WTC11 (cell line): ENCODE measurements around the gene ASTN1. TPM values are rescaled to one million over a fixed set of nuclear protein-coding genes. Genes with fewer than 3 reads are reported as not detected.

ENCODE experiments used
- ATAC-seq: fragments of 200-7000 bp; cut with Tn5 transposase; 2 replicates; pipeline ENCODE4 v1.10.0; 2021; ENCODE audit warnings: mild to moderate bottlenecking, moderate library complexity
- CTCF ChIA-PET: fragments of 300-600 bp; sonication (Branson Sonifier 250); formaldehyde crosslinking; loops from one replicate; lab custom pipeline; 2021; ENCODE audit warnings: antibody characterized with exemption; lab: Charles Lee
- POLR2A ChIA-PET: fragments of 350-600 bp; sonication (Branson Sonifier 250); formaldehyde crosslinking; loops from one replicate; lab custom pipeline; 2021; ENCODE audit warnings: antibody characterized with exemption; lab: Charles Lee
- DNase-seq: peaks from one replicate; pipeline ENCODE4 v3.0.0; 2021; ENCODE audit warnings: low spot score
- H3K27ac Mint-ChIP-seq: 2 replicates; pipeline ENCODE4 v1.8.0; 2021; ENCODE audit warnings: mixed read lengths
- H3K27me3 Mint-ChIP-seq: 2 replicates; pipeline ENCODE4 v1.8.0; 2021; ENCODE audit warnings: low read depth, mild to moderate bottlenecking, moderate library complexity, mixed read lengths
- H3K36me3 Mint-ChIP-seq: 2 replicates; pipeline ENCODE4 v1.8.0; 2021; ENCODE audit warnings: mixed read lengths
- H3K4me1 Mint-ChIP-seq: 2 replicates; pipeline ENCODE4 v1.8.0; 2022; ENCODE audit warnings: mixed read lengths
- H3K4me3 Mint-ChIP-seq: 2 replicates; pipeline ENCODE4 v1.8.0; 2021; ENCODE audit warnings: mild to moderate bottlenecking, moderate library complexity, mixed read lengths
- H3K9me3 Mint-ChIP-seq: 2 replicates; pipeline ENCODE4 v1.8.0; 2021; ENCODE audit warnings: mixed read lengths
- CBFB ChIP-seq: sonication (generic); formaldehyde crosslinking; IDR thresholded peaks from 2 replicates; pipeline ENCODE4 v1.8.1; 2022; ENCODE audit warnings: mild to moderate bottlenecking, low read depth, missing genetic modification reagents
- E2F5 ChIP-seq: sonication (generic); formaldehyde crosslinking; IDR thresholded peaks from 2 replicates; pipeline ENCODE4 v1.8.1; 2022; ENCODE audit warnings: mild to moderate bottlenecking, moderate library complexity, missing genetic modification reagents
- ETV6 ChIP-seq: sonication (generic); formaldehyde crosslinking; IDR thresholded peaks from 2 replicates; pipeline ENCODE4 v1.8.1; 2022; ENCODE audit warnings: mild to moderate bottlenecking, missing genetic modification reagents
- FOXK1 ChIP-seq: sonication (generic); formaldehyde crosslinking; IDR thresholded peaks from 2 replicates; pipeline ENCODE4 v1.8.0; 2022; ENCODE audit warnings: mild to moderate bottlenecking, moderate library complexity, missing genetic modification reagents
- HMGA2 ChIP-seq: fragments of 250-450 bp; sonication (Bioruptor Pico); IDR thresholded peaks from 2 replicates; pipeline ENCODE4 v1.4.0; 2021; ENCODE audit warnings: mild to moderate bottlenecking, moderate library complexity
- IRF2 ChIP-seq: sonication (generic); formaldehyde crosslinking; IDR thresholded peaks from 2 replicates; pipeline ENCODE4 v1.8.0; 2022; ENCODE audit warnings: low read depth, missing genetic modification reagents, borderline replicate concordance
- MAX ChIP-seq: sonication (generic); formaldehyde crosslinking; IDR thresholded peaks from 2 replicates; pipeline ENCODE4 v1.8.0; 2022; ENCODE audit warnings: mild to moderate bottlenecking, missing genetic modification reagents
- NFE2L1 ChIP-seq: sonication (generic); formaldehyde crosslinking; IDR thresholded peaks from 2 replicates; pipeline ENCODE4 v1.8.1; 2023; ENCODE audit warnings: missing genetic modification reagents
- NR1H2 ChIP-seq: sonication (generic); formaldehyde crosslinking; IDR thresholded peaks from 2 replicates; pipeline ENCODE4 v1.9.0; 2021; ENCODE audit warnings: mild to moderate bottlenecking, moderate library complexity, missing genetic modification reagents
- PREB ChIP-seq: sonication (generic); formaldehyde crosslinking; IDR thresholded peaks from 2 replicates; pipeline ENCODE4 v1.8.1; 2022; ENCODE audit warnings: mild to moderate bottlenecking, missing genetic modification reagents, moderate library complexity, borderline replicate concordance
- RELA ChIP-seq: sonication (generic); formaldehyde crosslinking; IDR thresholded peaks from 2 replicates; pipeline ENCODE4 v1.8.1; 2022; ENCODE audit warnings: missing genetic modification reagents, mild to moderate bottlenecking, borderline replicate concordance
- STAT6 ChIP-seq: sonication (generic); formaldehyde crosslinking; conservative IDR thresholded peaks from 2 replicates; pipeline ENCODE4 v1.8.1; 2023; ENCODE audit warnings: mild to moderate bottlenecking, low read depth, missing genetic modification reagents, moderate library complexity
- ZNF423 ChIP-seq: fragments of 250-450 bp; sonication (Bioruptor Pico); IDR thresholded peaks from 2 replicates; pipeline ENCODE4 v2.1.2; 2022; ENCODE audit warnings: mild to moderate bottlenecking, moderate library complexity
- ZNF425 ChIP-seq: fragments of 250-450 bp; sonication (Bioruptor Pico); conservative IDR thresholded peaks from 2 replicates; pipeline ENCODE4 v1.9.0; 2021; ENCODE audit warnings: mild to moderate bottlenecking
- ZNF512 ChIP-seq: sonication (generic); formaldehyde crosslinking; IDR thresholded peaks from 2 replicates; pipeline ENCODE4 v1.8.1; 2022; ENCODE audit warnings: missing genetic modification reagents, borderline replicate concordance
- ZSCAN18 ChIP-seq: fragments of 250-450 bp; sonication (Bioruptor Pico); IDR thresholded peaks from 2 replicates; pipeline ENCODE4 v2.1.2; 2022; ENCODE audit warnings: mild to moderate bottlenecking, moderate library complexity
- total RNA-seq: library from RNA; stranded (reverse); gene quantifications from 3 replicates; pipeline ENCODE4 v1.2.3, GENCODE V29; 2021

The ASTN1 gene
- total RNA-seq, 1 experiment from 2014 or later: 3.4 TPM

- ATAC-seq: no peak
- Mint-ChIP-seq H3K27ac (no peak overlapping the region), H3K4me1 (peaks cover 4% of the 10 kb centered on the region), H3K27me3 (peaks cover 4% of the 10 kb centered on the region; the same call in 1 of the 2 replicates), H3K36me3 (no peaks in the 10 kb centered on the region), H3K4me3 (no peak overlapping the region), H3K9me3 (no peaks in the 10 kb centered on the region)
- no peak for TF ChIP-seq STAT6 (CRISPR knock-in tag)
- TF ChIP-seq PREB: no peak
- no peak for TF ChIP-seq FOXK1 (CRISPR knock-in tag)
- no peak for TF ChIP-seq NR1H2 (CRISPR knock-in tag)
- TF ChIP-seq E2F5 (CRISPR knock-in tag): no peak
- no peak for TF ChIP-seq ZSCAN18 (CRISPR knock-in tag)
- TF ChIP-seq CBFB (CRISPR knock-in tag): no peak
- TF ChIP-seq ETV6: no peak
- TF ChIP-seq ZNF425 (CRISPR knock-in tag): no peak
- TF ChIP-seq NFE2L1 (CRISPR knock-in tag): no peak
- TF ChIP-seq ZNF512 (CRISPR knock-in tag): no peak
- TF ChIP-seq IRF2 (CRISPR knock-in tag): no peak
- POLR2A ChIA-PET: no interaction called here
- CTCF ChIA-PET: no interaction called here
- no peak for DNase-seq
Measured at GRCh38 chr1:177053648-177054047, 110.9 kb downstream of the ASTN1 start.

- Mint-ChIP-seq H3K27ac (no peak overlapping the region), H3K27me3 (peaks cover 16% of the 10 kb centered on the region), H3K36me3 (no peaks in the 10 kb centered on the region), H3K9me3 (no peaks in the 10 kb centered on the region), H3K4me3 (no peak overlapping the region), H3K4me1 (peaks cover 25% of the 10 kb centered on the region)
- ATAC-seq (peak; percentile 34), DNase-seq (no peak)
- POLR2A ChIA-PET: no interaction called here
- TF ChIP-seq IRF2 (CRISPR knock-in tag) (no peak), MAX (CRISPR knock-in tag) (no peak), HMGA2 (CRISPR knock-in tag) (no peak), ZNF423 (CRISPR knock-in tag) (peak; percentile 92), FOXK1 (CRISPR knock-in tag) (no peak), RELA (CRISPR knock-in tag) (no peak)
- CTCF ChIA-PET: interaction anchor here (1.2 kb wide), 1 partner anchor 99 kb away, joined by 3 read pairs; no protein-coding TSS in a partner anchor
Measured at GRCh38 chr1:177048314-177049069, 116.0 kb downstream of the ASTN1 start.
